ENCODE results near the gene CDKN2D. TPM values are rescaled to one million over a fixed set of nuclear protein-coding genes. Genes with fewer than 3 reads are reported as not detected.
"Not testable (repeated sequence)": the region's sequence is repeated elsewhere in the genome, so short reads cannot be mapped to it uniquely, and the experiment has no call there.

Gene CDKN2D
- total and polyA plus RNA-seq, 4 donors, result 11.8 to 23.0 (median 18.5) TPM

- ATAC-seq (ENCODE audit: low FRiP score); H3K9me3 ChIP-seq (ENCODE audit: control insufficient read depth, low read length); H3K36me3 ChIP-seq (ENCODE audit: control insufficient read depth in 1 of 2, insufficient read depth in 2 of 2, low read length in 1 of 2); H3K4me1 ChIP-seq (ENCODE audit: control insufficient read depth in 1 of 2, insufficient read depth in 2 of 2, low read length in 2 of 2); intact Hi-C loops (cut with DNase I); DNase-seq; H3K4me3 ChIP-seq (ENCODE audit: low read length in 2 of 2); H3K27me3 ChIP-seq (ENCODE audit: control insufficient read depth in 1 of 2, insufficient read depth in 2 of 2, low read length in 1 of 2); H3K27ac ChIP-seq (ENCODE audit: low read depth in 1 of 2, low read length in 2 of 2): not testable (repeated sequence)
- 63 to 71% methylated on average over 8 to 9 of the region's 9 CpGs for WGBS, 2 donors
Observed at GRCh38 chr19:10539016-10539415, 29.8 kb downstream of the CDKN2D start.

- no peak for ATAC-seq (ENCODE audit: low FRiP score)
- H3K4me1 ChIP-seq (ENCODE audit: control insufficient read depth in 1 of 2, insufficient read depth in 2 of 2, low read length in 2 of 2), result no peaks in the 10 kb centered on the region
- no peaks in the 10 kb centered on the region for H3K36me3 ChIP-seq (ENCODE audit: control insufficient read depth in 1 of 2, insufficient read depth in 2 of 2, low read length in 1 of 2)
- 73 to 77% methylated on average over 20 of the region's 20 CpGs for WGBS, 2 donors
- no peaks in the 10 kb centered on the region for H3K9me3 ChIP-seq (ENCODE audit: control insufficient read depth, low read length)
- intact Hi-C loops (cut with DNase I), result no loop called here
- DNase-seq, result no peak
- H3K27me3 ChIP-seq (ENCODE audit: control insufficient read depth in 1 of 2, insufficient read depth in 2 of 2, low read length in 1 of 2), result no peaks in the 10 kb centered on the region
- H3K27ac ChIP-seq (ENCODE audit: low read depth in 1 of 2, low read length in 2 of 2), result no peak overlapping the region
- H3K4me3 ChIP-seq (ENCODE audit: low read length in 2 of 2), result no peak overlapping the region
Observed at GRCh38 chr19:10538204-10538983, 30.4 kb downstream of the CDKN2D start.

- no peaks in the 10 kb centered on the region for H3K9me3 ChIP-seq (ENCODE audit: control insufficient read depth, low read length)
- no peak overlapping the region for H3K27ac ChIP-seq (ENCODE audit: low read depth in 1 of 2, low read length in 2 of 2)
- intact Hi-C loops (cut with DNase I), result no loop called here
- no peak for DNase-seq
- no peaks in the 10 kb centered on the region for H3K4me1 ChIP-seq (ENCODE audit: control insufficient read depth in 1 of 2, insufficient read depth in 2 of 2, low read length in 2 of 2)
- no peaks in the 10 kb centered on the region for H3K27me3 ChIP-seq (ENCODE audit: control insufficient read depth in 1 of 2, insufficient read depth in 2 of 2, low read length in 1 of 2)
- no peaks in the 10 kb centered on the region for H3K36me3 ChIP-seq (ENCODE audit: control insufficient read depth in 1 of 2, insufficient read depth in 2 of 2, low read length in 1 of 2)
- WGBS, 2 donors, result 65 to 69% methylated on average over 11 of the region's 11 CpGs
- H3K4me3 ChIP-seq (ENCODE audit: low read length in 2 of 2), result no peak overlapping the region
- no peak for ATAC-seq (ENCODE audit: low FRiP score)
Observed at GRCh38 chr19:10537668-10538067, 31.1 kb downstream of the CDKN2D start.

- Histone ChIP-seq H3K27me3 (ENCODE audit: control insufficient read depth in 1 of 2, insufficient read depth in 2 of 2, low read length in 1 of 2) (no peaks in the 10 kb centered on the region), H3K9me3 (ENCODE audit: control insufficient read depth, low read length) (no peaks in the 10 kb centered on the region), H3K4me3 (ENCODE audit: low read length in 2 of 2) (no peak overlapping the region), H3K27ac (ENCODE audit: low read depth in 1 of 2, low read length in 2 of 2) (no peak overlapping the region), H3K36me3 (ENCODE audit: control insufficient read depth in 1 of 2, insufficient read depth in 2 of 2, low read length in 1 of 2) (no peaks in the 10 kb centered on the region), H3K4me1 (ENCODE audit: control insufficient read depth in 1 of 2, insufficient read depth in 2 of 2, low read length in 2 of 2) (no peaks in the 10 kb centered on the region)
- ATAC-seq (ENCODE audit: low FRiP score) (no peak), DNase-seq (no peak)
- 84 to 89% methylated on average over 6 of the region's 6 CpGs for WGBS, 2 donors
- intact Hi-C loops (cut with DNase I), result no loop called here
Observed at GRCh38 chr19:10535613-10536012, 33.2 kb downstream of the CDKN2D start.

GRCh38 chr19:10533646-10534386 lies 35.0 kb downstream of the CDKN2D start:
- 41 to 44% methylated on average over 10 of the region's 10 CpGs for WGBS, 2 donors
- intact Hi-C loops (cut with DNase I), result no loop called here
- Histone ChIP-seq H3K4me3 (ENCODE audit: low read length in 2 of 2) (no peak overlapping the region), H3K36me3 (ENCODE audit: control insufficient read depth in 1 of 2, insufficient read depth in 2 of 2, low read length in 1 of 2) (no peaks in the 10 kb centered on the region), H3K27ac (ENCODE audit: low read depth in 1 of 2, low read length in 2 of 2) (peak overlapping the region in 1 of 2 donors; percentile 26), H3K9me3 (ENCODE audit: control insufficient read depth, low read length) (no peaks in the 10 kb centered on the region), H3K4me1 (ENCODE audit: control insufficient read depth in 1 of 2, insufficient read depth in 2 of 2, low read length in 2 of 2) (no peaks in the 10 kb centered on the region), H3K27me3 (ENCODE audit: control insufficient read depth in 1 of 2, insufficient read depth in 2 of 2, low read length in 1 of 2) (no peaks in the 10 kb centered on the region)
- DNase-seq (no peak), ATAC-seq (ENCODE audit: low FRiP score) (peak; percentile 22)

GRCh38 chr19:10532457-10532856 lies 36.3 kb downstream of the CDKN2D start:
- H3K36me3 ChIP-seq (ENCODE audit: control insufficient read depth in 1 of 2, insufficient read depth in 2 of 2, low read length in 1 of 2), result no peaks in the 10 kb centered on the region
- no peak overlapping the region for H3K4me3 ChIP-seq (ENCODE audit: low read length in 2 of 2)
- DNase-seq (no peak), ATAC-seq (ENCODE audit: low FRiP score) (no peak)
- no peaks in the 10 kb centered on the region for H3K27me3 ChIP-seq (ENCODE audit: control insufficient read depth in 1 of 2, insufficient read depth in 2 of 2, low read length in 1 of 2)
- H3K9me3 ChIP-seq (ENCODE audit: control insufficient read depth, low read length), result no peaks in the 10 kb centered on the region
- H3K27ac ChIP-seq (ENCODE audit: low read depth in 1 of 2, low read length in 2 of 2), result no peak overlapping the region
- no peaks in the 10 kb centered on the region for H3K4me1 ChIP-seq (ENCODE audit: control insufficient read depth in 1 of 2, insufficient read depth in 2 of 2, low read length in 2 of 2)
- 93 to 98% methylated on average over 1 of the region's 1 CpG for WGBS, 2 donors
- intact Hi-C loops (cut with DNase I), result no loop called here

- H3K4me1 ChIP-seq (ENCODE audit: control insufficient read depth in 1 of 2, insufficient read depth in 2 of 2, low read length in 2 of 2); H3K27ac ChIP-seq (ENCODE audit: low read depth in 1 of 2, low read length in 2 of 2); intact Hi-C loops (cut with DNase I); H3K4me3 ChIP-seq (ENCODE audit: low read length in 2 of 2); H3K9me3 ChIP-seq (ENCODE audit: control insufficient read depth, low read length); ATAC-seq (ENCODE audit: low FRiP score); H3K36me3 ChIP-seq (ENCODE audit: control insufficient read depth in 1 of 2, insufficient read depth in 2 of 2, low read length in 1 of 2); H3K27me3 ChIP-seq (ENCODE audit: control insufficient read depth in 1 of 2, insufficient read depth in 2 of 2, low read length in 1 of 2); DNase-seq: not testable (repeated sequence)
- 92 to 93% methylated on average over 8 of the region's 8 CpGs for WGBS, 2 donors
Observed at GRCh38 chr19:10526887-10527286, 41.9 kb downstream of the CDKN2D start.

GRCh38 chr19:10525636-10526035 lies 43.1 kb downstream of the CDKN2D start:
- intact Hi-C loops (cut with DNase I), result no loop called here
- no peaks in the 10 kb centered on the region for H3K27me3 ChIP-seq (ENCODE audit: control insufficient read depth in 1 of 2, insufficient read depth in 2 of 2, low read length in 1 of 2)
- H3K27ac ChIP-seq (ENCODE audit: low read depth in 1 of 2, low read length in 2 of 2), result no peak overlapping the region
- H3K36me3 ChIP-seq (ENCODE audit: control insufficient read depth in 1 of 2, insufficient read depth in 2 of 2, low read length in 1 of 2), result no peaks in the 10 kb centered on the region
- no peak overlapping the region for H3K4me3 ChIP-seq (ENCODE audit: low read length in 2 of 2)
- H3K9me3 ChIP-seq (ENCODE audit: control insufficient read depth, low read length), result no peaks in the 10 kb centered on the region
- DNase-seq (no peak), ATAC-seq (ENCODE audit: low FRiP score) (no peak)
- no peaks in the 10 kb centered on the region for H3K4me1 ChIP-seq (ENCODE audit: control insufficient read depth in 1 of 2, insufficient read depth in 2 of 2, low read length in 2 of 2)
- 95 to 97% methylated on average over 7 of the region's 7 CpGs for WGBS, 2 donors

GRCh38 chr19:10523135-10523636 lies 45.6 kb downstream of the CDKN2D start:
- Histone ChIP-seq H3K27ac (ENCODE audit: low read depth in 1 of 2, low read length in 2 of 2) (no peak overlapping the region), H3K4me3 (ENCODE audit: low read length in 2 of 2) (no peak overlapping the region), H3K4me1 (ENCODE audit: control insufficient read depth in 1 of 2, insufficient read depth in 2 of 2, low read length in 2 of 2) (no peaks in the 10 kb centered on the region), H3K9me3 (ENCODE audit: control insufficient read depth, low read length) (no peaks in the 10 kb centered on the region), H3K27me3 (ENCODE audit: control insufficient read depth in 1 of 2, insufficient read depth in 2 of 2, low read length in 1 of 2) (no peaks in the 10 kb centered on the region), H3K36me3 (ENCODE audit: control insufficient read depth in 1 of 2, insufficient read depth in 2 of 2, low read length in 1 of 2) (no peaks in the 10 kb centered on the region)
- ATAC-seq (ENCODE audit: low FRiP score) (no peak), DNase-seq (no peak)
- WGBS, 2 donors, result 79 to 91% methylated on average over 3 of the region's 3 CpGs
- intact Hi-C loops (cut with DNase I), result no loop called here
